Retina (tissue), 1 donor: ENCODE measurements around the gene DPEP1.
"Not testable (repeated sequence)": the region's sequence is repeated elsewhere in the genome, so short reads cannot be mapped to it uniquely, and the experiment has no call there.

Experiments used
- DNase-seq: peaks from one replicate; pipeline ENCODE4 v3.0.0-alpha.2; 2016

The DPEP1 gene

DNA sequence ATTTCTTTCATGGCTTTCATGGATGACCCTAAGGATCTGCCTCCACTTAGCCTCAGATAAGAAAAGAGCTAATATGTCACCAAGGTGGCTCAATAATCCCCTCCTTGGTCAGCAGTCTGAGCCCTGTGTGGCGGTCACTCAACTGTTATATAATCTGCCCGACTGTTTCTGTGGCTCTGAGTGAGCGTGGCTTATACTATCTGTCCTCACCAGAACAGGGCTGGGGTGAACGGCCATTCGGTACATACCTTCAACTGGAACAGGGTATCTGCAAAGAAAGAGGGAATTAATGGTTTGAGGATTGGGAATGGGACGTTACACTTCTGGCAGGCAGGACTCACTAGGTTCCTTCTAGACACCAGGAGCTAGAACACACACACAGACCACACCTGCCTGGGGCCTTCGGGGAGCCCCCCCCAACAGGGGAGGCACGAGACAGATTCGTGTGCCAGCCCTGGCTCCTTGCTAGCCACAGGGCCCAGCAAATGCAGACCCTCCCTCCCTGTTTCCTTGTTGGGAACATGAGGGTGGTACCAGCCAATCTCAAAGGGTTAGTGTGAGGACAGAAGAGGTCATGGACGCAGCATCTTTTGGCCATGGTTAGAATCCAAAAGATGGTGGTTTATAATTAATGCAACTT lies 40.3 kb downstream of the DPEP1 start:
- DNase-seq = no peak

DNA sequence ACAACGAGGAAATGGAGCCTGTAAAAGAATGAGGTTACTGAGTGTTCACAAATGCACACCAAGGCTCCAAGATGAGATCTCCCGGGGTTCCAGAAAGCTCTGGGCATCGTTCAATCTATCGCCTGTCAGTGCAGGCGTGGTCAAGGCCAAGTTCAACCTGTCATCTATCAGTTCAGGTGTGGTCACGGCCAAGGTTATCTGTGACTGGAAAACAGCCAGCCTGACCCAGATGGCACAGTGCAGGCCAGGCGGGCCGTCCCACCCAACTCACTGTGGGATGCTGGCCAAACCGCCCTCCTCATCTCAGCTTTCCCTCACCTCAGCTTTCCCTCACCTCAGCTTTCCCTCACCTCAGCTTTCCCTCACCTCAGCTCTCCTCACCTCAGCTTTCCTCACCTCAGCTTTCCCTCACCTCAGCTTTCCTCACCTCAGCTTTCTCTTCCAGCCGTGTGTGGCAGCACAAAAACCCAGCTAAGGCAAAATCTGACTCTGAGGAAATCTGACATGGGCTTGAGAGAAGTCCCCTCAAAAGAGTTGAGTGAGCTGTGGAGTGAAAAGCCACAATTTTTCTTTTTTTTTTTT lies 41.7 kb downstream of the DPEP1 start:
- DNase-seq = no peak

- DNase-seq = no peak
Observed at GRCh38 chr16:89656435-89657121, 43.1 kb downstream of the DPEP1 start.

- DNase-seq = peak; percentile 97
Observed at GRCh38 chr16:89657442-89658220, 44.2 kb downstream of the DPEP1 start, which contains the start of the genes CHMP1A and SPATA33. Gene CHMP1A (minus strand): TSS chr16:89657708. CDS start chr16:89657588, 120 bp downstream. Gene SPATA33 (plus strand): TSS chr16:89657836. CDS start chr16:89657912, 76 bp downstream.

GRCh38 chr16:89658221-89658879 lies 44.9 kb downstream of the DPEP1 start:
- DNase-seq = no peak

GRCh38 chr16:89660146-89660545 lies 46.7 kb downstream of the DPEP1 start:
- DNase-seq = no peak

- no peak for DNase-seq
Observed at GRCh38 chr16:89661215-89661614, 47.8 kb downstream of the DPEP1 start.

- DNase-seq = not testable (repeated sequence)
Observed at GRCh38 chr16:89664238-89664637, 50.8 kb downstream of the DPEP1 start.

- not testable (repeated sequence) for DNase-seq
Observed at GRCh38 chr16:89667000-89667399, 53.6 kb downstream of the DPEP1 start.

GRCh38 chr16:89667633-89668032 lies 54.2 kb downstream of the DPEP1 start:
- no peak for DNase-seq

DNA sequence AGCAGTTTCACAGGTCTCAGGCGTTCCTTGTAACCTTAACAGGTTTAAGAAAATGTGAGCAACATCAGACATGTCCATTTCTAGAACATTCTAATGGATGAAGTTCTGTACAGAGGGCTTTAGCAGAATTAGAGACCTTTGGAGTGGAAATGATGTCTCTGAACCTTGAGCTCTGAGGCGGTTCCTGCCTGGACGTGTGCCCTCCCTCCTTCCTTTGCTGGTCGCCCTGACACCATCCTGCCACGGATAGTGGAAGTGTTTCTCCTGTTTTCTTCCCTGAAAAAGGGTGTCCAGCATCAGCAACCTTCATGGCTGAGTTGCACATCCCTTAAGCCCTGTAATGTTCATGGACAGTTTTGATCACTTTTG lies 55.3 kb downstream of the DPEP1 start:
- no peak for DNase-seq

DNA sequence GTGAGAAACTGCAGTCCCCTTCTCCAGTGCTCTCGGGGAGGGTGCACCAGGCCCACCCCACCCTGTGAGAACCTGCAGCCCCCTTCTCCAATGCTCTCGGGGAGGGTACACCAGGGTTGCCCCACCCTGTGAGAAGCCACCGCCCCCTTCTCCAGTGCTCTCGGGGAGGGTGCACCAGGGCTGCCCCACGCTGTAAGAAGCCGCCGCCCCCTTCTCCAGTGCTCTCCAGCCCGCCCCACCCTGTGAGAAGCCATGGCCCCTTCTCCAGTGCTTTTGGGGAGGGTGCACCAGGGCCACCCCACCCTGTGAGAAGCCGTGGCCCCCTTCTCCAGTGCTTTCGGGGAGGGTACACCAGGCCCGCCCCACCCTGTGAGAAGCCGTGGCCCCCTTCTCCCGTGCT lies 56.3 kb downstream of the DPEP1 start:
- DNase-seq = no peak

DNA sequence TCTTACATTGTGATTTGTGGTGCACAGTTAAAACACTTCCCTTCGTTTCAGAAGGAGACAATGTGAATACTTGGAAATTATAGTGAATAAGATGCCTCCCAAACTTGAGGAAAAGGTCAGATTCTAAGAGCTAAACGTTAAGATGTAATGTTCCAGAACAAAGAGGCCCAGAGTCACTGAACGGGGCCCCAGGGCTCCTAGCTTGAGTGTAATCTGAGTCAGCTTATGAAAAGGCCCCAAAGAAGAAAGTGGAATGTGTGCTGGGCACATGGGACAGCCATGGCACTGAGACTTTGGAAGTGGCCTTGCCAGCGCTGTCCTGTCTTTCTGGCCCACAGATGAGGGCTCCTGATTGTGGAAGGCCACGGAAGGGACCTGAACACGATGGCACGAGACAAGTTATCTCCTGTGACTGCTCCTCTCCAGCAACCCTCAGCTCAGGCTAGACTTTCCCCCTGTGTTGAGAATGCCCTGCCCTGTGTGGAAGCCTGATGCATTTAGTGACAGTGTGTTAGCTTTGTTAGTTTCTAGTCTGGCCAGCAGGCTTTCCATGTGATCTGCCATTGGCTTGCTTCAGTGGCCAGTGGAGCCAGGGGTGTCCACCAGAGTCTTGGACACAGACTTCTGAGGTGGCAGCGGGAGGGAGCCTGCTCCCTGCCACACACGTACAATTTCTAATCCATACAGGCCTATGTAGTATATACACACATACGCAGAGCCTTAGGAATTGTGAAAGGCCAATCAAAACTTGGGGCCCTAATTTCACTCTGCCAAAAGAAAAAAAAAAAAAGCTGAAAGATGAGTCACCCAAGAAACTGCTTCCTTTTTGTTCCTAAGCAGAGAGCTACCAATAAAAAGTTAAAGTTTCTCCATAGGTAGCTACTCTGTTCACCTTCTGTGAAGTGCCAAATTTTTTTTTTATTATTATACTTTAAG lies 57.3 kb downstream of the DPEP1 start:
- DNase-seq = no peak

DNA sequence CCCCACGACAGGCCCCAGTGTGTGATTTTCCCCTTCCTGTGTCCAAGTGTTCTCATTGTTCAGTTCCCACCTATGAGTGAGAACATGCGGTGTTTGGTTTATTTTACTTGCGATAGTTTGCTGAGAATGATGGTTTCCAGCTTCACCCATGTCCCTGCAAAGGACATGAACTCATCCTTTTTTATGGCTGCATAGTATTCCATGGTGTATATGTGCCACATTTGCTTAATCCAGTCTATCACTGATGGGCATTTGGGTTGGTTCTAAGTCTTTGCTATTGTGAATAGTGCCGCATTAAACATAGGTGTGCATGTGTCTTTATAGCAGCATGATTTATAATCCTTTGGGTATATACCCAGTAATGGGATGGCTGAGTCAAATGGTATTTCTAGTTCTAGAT lies 58.1 kb downstream of the DPEP1 start:
- not testable (repeated sequence) for DNase-seq

DNA sequence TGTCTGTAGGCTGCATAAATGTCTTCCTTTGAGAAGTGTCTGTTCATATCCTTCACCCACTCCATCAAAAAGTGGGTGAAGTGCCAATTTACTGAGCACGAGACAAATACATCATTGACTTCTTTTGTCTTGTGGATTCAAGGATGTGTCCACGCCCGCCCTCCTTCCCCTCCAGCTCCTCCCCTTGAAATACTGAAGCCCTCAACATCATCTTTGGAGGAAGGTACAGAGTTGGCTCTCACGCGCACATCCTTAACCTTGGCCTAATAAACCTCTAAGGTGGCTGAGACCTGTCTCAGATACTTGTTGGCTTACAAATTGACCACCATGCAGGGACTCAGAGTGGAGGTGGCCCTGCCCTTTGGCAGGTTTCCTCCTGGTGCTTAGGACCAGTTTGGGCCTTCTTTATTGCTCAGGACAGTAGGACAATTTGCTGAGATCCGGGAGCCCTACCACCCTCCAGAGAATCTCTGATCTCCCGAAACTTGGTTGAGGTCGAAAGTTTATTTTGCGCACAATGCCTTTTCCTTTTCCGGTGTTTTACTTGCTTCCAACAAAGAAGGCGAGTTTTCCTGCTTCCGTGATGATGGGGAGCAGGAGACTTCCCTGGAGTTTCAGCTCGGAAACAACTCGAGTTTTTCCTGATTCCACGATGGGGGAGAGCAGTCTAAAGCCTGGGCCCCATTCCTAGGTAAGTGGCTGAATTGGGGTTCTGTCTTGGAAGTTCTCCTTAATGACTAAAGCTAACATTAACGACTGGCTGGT lies 58.9 kb downstream of the DPEP1 start:
- no peak for DNase-seq

DNA sequence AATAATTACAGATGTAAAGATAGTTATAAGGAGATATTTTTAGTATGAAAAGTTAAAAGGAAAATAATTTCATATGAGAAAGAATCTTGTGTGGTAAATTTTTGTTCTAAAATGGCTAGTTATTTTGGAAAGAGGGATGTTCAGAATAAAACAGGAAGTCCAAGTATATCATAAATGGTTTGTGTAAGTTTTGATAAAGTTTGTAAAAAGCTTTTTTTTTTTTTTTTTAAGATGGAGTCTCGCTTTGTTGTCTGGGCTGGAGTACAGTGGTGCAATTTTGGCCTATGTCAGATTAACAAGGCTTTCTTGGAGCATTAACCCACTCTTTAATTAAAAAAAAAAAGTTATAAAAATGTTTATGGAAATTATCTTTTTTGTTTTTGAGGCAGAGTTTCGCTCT lies 64.8 kb downstream of the DPEP1 start:
- no peak for DNase-seq

- DNase-seq = no peak
Observed at GRCh38 chr16:89685916-89686315, 72.5 kb downstream of the DPEP1 start.

GRCh38 chr16:89686520-89687091 lies 73.2 kb downstream of the DPEP1 start, which contains the start of gene CDK10:
Gene CDK10 (plus strand): TSS chr16:89686689. CDS start chr16:89686711, 22 bp downstream.
- peak; percentile 99 for DNase-seq

DNA sequence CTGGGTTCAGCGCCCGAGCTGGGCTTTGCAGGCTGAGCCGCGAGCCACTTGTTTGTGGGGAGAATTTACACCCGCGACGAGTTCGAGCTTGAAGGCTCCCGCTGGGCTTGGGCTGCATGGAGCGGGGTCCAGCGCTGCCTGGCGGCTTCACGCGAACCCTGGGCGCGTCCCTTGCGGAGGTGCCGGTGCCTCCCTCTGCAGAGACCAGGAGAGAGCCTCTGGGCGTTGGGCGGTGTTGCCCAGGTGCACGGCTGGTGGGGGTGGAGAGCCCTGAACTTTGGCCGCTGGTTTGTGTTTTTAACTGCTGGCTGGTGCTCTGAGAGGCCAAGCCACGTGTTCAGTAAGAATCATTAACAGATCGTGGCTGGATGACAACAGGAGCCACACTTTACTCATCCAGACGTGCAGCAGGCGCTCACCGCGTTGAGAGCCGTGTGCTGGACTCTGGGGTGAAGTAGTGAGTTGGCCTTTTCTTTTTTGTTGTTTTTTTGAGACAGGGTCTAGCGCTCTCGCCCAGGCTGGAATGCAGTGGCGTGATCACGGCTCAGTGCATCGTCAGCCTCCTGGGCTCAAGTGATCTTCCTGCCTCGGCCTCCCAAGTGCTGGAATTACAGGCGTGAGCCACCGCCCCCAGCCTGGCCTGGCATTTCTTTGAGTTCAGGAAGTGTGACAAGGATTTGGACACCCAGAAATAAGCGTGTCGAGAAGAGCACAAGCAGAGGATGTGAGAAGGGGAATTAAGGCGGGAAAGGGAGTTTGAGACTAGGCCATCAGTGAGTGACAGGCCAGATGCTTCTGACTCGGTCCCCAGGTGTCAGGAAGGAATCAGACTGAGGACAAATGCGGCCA lies 73.9 kb downstream of the DPEP1 start:
- DNase-seq = peak; percentile 84
